Measurements from ENCODE around the gene GATM. TPM values are rescaled to one million over a fixed set of nuclear protein-coding genes. Genes with fewer than 3 reads are reported as not detected.

GATM gene
- total and polyA plus RNA-seq, 10 of the 15 experiments (the other 5 are each of a cell fraction or from before 2014, with no cell fraction given): 11.7 to 83.1 (median 38.2) TPM

GRCh38 chr15:45332694-45333093 lies 45.6 kb downstream of the GATM start:
- no peaks in the 10 kb centered on the region for H3K36me3 ChIP-seq (ENCODE audit: control insufficient read depth in 2 of 2, insufficient read depth in 2 of 2, low read length in 1 of 2)
- ATAC-seq (no peak), FAIRE-seq (no peak), DNase-seq (ENCODE audit: low read depth, low spot score) (no peak)
- no peak overlapping the region for H2AFZ ChIP-seq (ENCODE audit: control insufficient read depth, low read depth, low read length)
- H3K27ac ChIP-seq (ENCODE audit: control insufficient read depth, insufficient read depth): no peak overlapping the region
- ChIA-PET RAD21 (ENCODE audit: unreplicated experiment) (no interaction called here), CTCF (interaction anchor here (0.9 kb wide), 1 partner anchor 25 kb away, joined by 3 read pairs; no protein-coding TSS in a partner anchor), SMC1A (ENCODE audit: uncharacterized antibody, unreplicated experiment) (no interaction called here), POLR2A (no interaction called here)
- H3K9ac ChIP-seq (ENCODE audit: control insufficient read depth, insufficient read depth, low read length): no peak overlapping the region
- no TSS peak for BruUV-seq (replicated peaks)
- no peak overlapping the region for H3K4me2 ChIP-seq (ENCODE audit: control insufficient read depth, insufficient read depth)
- no peak for TF ChIP-seq E2F4 (IDR thresholded peaks at IDR 0.05; ENCODE audit: low read depth, low read length)
- no peak for TF ChIP-seq IKZF1 (conservative IDR thresholded peaks at IDR 0.05)
- TF ChIP-seq MXI1 (IDR thresholded peaks at IDR 0.05; ENCODE audit: low read depth, low read length): no peak
- no peak for TF ChIP-seq KAT2A (conservative IDR thresholded peaks at IDR 0.05; ENCODE audit: control insufficient read depth, low read depth, low read length)
- no peak for TF ChIP-seq EED (IDR thresholded peaks at IDR 0.05; ENCODE audit: low read depth)
- TF ChIP-seq MEF2A (IDR thresholded peaks at IDR 0.05; ENCODE audit: insufficient read depth, low read depth, low read length): no peak
- no peak for TF ChIP-seq NFYB (IDR thresholded peaks at IDR 0.05; ENCODE audit: insufficient read depth, low read depth, low read length)
- no peak for TF ChIP-seq RB1 (IDR thresholded peaks at IDR 0.05; ENCODE audit: borderline replicate concordance)
- TF ChIP-seq TARDBP (IDR thresholded peaks at IDR 0.05; ENCODE audit: borderline replicate concordance): no peak
- TF ChIP-seq ZBTB40 (IDR thresholded peaks at IDR 0.05; ENCODE audit: borderline replicate concordance): no peak
- no peak for TF ChIP-seq ASH2L (IDR thresholded peaks at IDR 0.05; ENCODE audit: borderline replicate concordance, low read depth)
- no peak for TF ChIP-seq BACH1 (IDR thresholded peaks at IDR 0.05; ENCODE audit: borderline replicate concordance)
- TF ChIP-seq SUPT20H (IDR thresholded peaks at IDR 0.05; ENCODE audit: borderline replicate concordance, control insufficient read depth, low read depth, low read length): no peak
- no peak for TF ChIP-seq MTA2 (IDR thresholded peaks at IDR 0.05; ENCODE audit: low read depth)
- no peak for TF ChIP-seq TCF7 (IDR thresholded peaks at IDR 0.05; ENCODE audit: borderline replicate concordance)
- TF ChIP-seq FOXM1 (IDR thresholded peaks at IDR 0.05; ENCODE audit: low read depth, low read length): no peak
- H3K9me3 ChIP-seq (replicated peaks; ENCODE audit: control insufficient read depth, insufficient read depth, low read length): no peaks in the 10 kb centered on the region
- no peaks in the 10 kb centered on the region for H3K27me3 ChIP-seq (replicated peaks in 1 of 2; ENCODE audit: control insufficient read depth in 2 of 2, insufficient read depth in 2 of 2, low read length in 1 of 2)
- H4K20me1 ChIP-seq (ENCODE audit: control insufficient read depth, insufficient read depth): no peaks in the 10 kb centered on the region
- no peaks in the 10 kb centered on the region for H3K79me2 ChIP-seq (ENCODE audit: control insufficient read depth, insufficient read depth, low read length)
- intact Hi-C loops (cut with micrococcal nuclease; ENCODE audit: unreplicated experiment) (no loop called here), in situ Hi-C loops (cut with MboI) (no loop called here)
- H3K4me1 ChIP-seq (ENCODE audit: control insufficient read depth, insufficient read depth, low read length): peaks cover 4% of the 10 kb centered on the region; the same call in 1 of the 2 replicates
- 87% methylated on average over 12 of the region's 12 CpGs for WGBS (ENCODE audit: insufficient coverage, insufficient replicate concordance, low lambda C conversion rate, missing lambda C conversion rate)
- H3K4me3 ChIP-seq: no peak overlapping the region

All from GM12878 (cell line).